Stimulated activated CD4-positive, alpha-beta T cell treated with anti-CD3 and anti-CD28 coated beads, Interleukin-15, amount 100 ng/mL, for 1 hour (primary cell): Measurements from ENCODE around the gene IFI44L.

Experiments
- DNase-seq, 2 donors: peaks; one replicate each; pipeline ENCODE4 v3.0.0-alpha.2; 2020; ENCODE audit warnings: low read depth in 1 of 2, low spot score in 1 of 2

The IFI44L gene

GRCh38 chr1:78640462-78640861 lies 20.2 kb downstream of the IFI44L start:
- no peak for DNase-seq

- no peak for DNase-seq
Measured at GRCh38 chr1:78641558-78641957, 21.3 kb downstream of the IFI44L start.

- no peak for DNase-seq
Measured at GRCh38 chr1:78645723-78646122, 25.5 kb downstream of the IFI44L start.

GRCh38 chr1:78647238-78647637 lies 27.0 kb downstream of the IFI44L start:
- no peak for DNase-seq

GRCh38 chr1:78649628-78650027 lies 29.4 kb downstream of the IFI44L start, which contains the start of gene IFI44:
Gene IFI44, plus strand, starts transcription at chr1:78649831. Its CDS starts 365 bp downstream, at chr1:78650196.
- peak; percentile 32 to 34 for DNase-seq

GRCh38 chr1:78650114-78650660 lies 29.9 kb downstream of the IFI44L start:
- no peak for DNase-seq

- no peak for DNase-seq
Measured at GRCh38 chr1:78651241-78651640, 31.0 kb downstream of the IFI44L start.

GRCh38 chr1:78652019-78652560 lies 31.8 kb downstream of the IFI44L start:
- no peak for DNase-seq

GRCh38 chr1:78658901-78659300 lies 38.7 kb downstream of the IFI44L start:
- DNase-seq, result no peak

- no peak for DNase-seq
Measured at GRCh38 chr1:78663923-78664322, 43.7 kb downstream of the IFI44L start.

- no peak for DNase-seq
Measured at GRCh38 chr1:78664763-78665162, 44.5 kb downstream of the IFI44L start.

- DNase-seq, result no peak
Measured at GRCh38 chr1:78665809-78666208, 45.6 kb downstream of the IFI44L start.

GRCh38 chr1:78667939-78668338 lies 47.7 kb downstream of the IFI44L start:
- DNase-seq, result no peak

- no peak for DNase-seq
Measured at GRCh38 chr1:78668427-78668826, 48.2 kb downstream of the IFI44L start.

GRCh38 chr1:78672428-78672827 lies 52.2 kb downstream of the IFI44L start:
- no peak for DNase-seq

- no peak for DNase-seq
Measured at GRCh38 chr1:78673120-78673519, 52.9 kb downstream of the IFI44L start.

- DNase-seq, result no peak
Measured at GRCh38 chr1:78676347-78676982, 56.2 kb downstream of the IFI44L start.

- no peak for DNase-seq
Measured at GRCh38 chr1:78676993-78677392, 56.7 kb downstream of the IFI44L start.

- no peak for DNase-seq
Measured at GRCh38 chr1:78677788-78678187, 57.5 kb downstream of the IFI44L start.

- no peak for DNase-seq
Measured at GRCh38 chr1:78678324-78678723, 58.1 kb downstream of the IFI44L start.

- no peak for DNase-seq
Measured at GRCh38 chr1:78681265-78681664, 61.0 kb downstream of the IFI44L start.

GRCh38 chr1:78682496-78682895 lies 62.2 kb downstream of the IFI44L start:
- no peak for DNase-seq

- no peak for DNase-seq
Measured at GRCh38 chr1:78683079-78683478, 62.8 kb downstream of the IFI44L start.
